Esophagus muscularis mucosa (tissue), 4 donors: ENCODE measurements around the gene FBXL7.

Experiments used
- EP300 ChIP-seq: sonication (generic); formaldehyde crosslinking; IDR thresholded peaks from one replicate; pipeline ENCODE4 v1.6.1; 2017; ENCODE audit warnings: antibody characterized with exemption
- POLR2A ChIP-seq: fragments of 450-650 bp; IDR thresholded peaks from one replicate; pipeline ENCODE4 v1.6.1; 2017; ENCODE audit warnings: antibody characterized with exemption, moderate library complexity, mild to moderate bottlenecking, low read depth
- POLR2AphosphoS5 ChIP-seq, 2 donors: sonication (generic); formaldehyde crosslinking; IDR thresholded peaks; one replicate each; pipeline ENCODE4 v1.6.1; 2017; ENCODE audit warnings: antibody characterized with exemption in 2 of 2
- TF ChIP-seq, protein P1 (sequence below), 3 experiments: fragments of 200-600 bp in 2 of 3; fragments of 450-650 bp in 1 of 3; sonication (generic) in 2 of 3; IDR thresholded peaks; one replicate each; pipeline ENCODE4 v1.5.1; 2017 to 2019; ENCODE audit warnings: antibody characterized with exemption in 3 of 3, mild to moderate bottlenecking in 2 of 3, moderate library complexity in 1 of 3

DNA sequence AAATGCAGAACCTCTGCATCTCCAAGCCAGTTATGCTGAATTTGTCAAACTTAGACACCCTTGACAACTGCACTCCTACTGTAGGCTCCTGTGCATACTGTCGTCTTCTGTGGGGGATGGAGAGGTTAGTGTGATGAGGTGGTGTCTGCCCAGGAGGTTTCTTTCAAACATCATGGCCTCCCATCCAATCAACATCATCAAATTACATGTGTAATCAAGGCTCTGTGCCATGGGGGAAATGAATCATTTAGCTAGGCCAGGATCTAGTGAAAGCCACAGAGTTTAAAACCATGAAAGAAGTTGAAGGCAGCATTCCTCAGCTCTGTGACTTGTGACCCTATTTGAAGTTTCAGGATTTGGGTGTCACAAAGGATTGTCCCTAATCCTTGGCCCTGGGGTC is 439.0 kb downstream of the FBXL7 start:
- TF ChIP-seq, protein P1, sequence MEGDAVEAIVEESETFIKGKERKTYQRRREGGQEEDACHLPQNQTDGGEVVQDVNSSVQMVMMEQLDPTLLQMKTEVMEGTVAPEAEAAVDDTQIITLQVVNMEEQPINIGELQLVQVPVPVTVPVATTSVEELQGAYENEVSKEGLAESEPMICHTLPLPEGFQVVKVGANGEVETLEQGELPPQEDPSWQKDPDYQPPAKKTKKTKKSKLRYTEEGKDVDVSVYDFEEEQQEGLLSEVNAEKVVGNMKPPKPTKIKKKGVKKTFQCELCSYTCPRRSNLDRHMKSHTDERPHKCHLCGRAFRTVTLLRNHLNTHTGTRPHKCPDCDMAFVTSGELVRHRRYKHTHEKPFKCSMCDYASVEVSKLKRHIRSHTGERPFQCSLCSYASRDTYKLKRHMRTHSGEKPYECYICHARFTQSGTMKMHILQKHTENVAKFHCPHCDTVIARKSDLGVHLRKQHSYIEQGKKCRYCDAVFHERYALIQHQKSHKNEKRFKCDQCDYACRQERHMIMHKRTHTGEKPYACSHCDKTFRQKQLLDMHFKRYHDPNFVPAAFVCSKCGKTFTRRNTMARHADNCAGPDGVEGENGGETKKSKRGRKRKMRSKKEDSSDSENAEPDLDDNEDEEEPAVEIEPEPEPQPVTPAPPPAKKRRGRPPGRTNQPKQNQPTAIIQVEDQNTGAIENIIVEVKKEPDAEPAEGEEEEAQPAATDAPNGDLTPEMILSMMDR (IDR thresholded peaks at IDR 0.05) = no peak
- TF ChIP-seq EP300 = no peak
- no peak for TF ChIP-seq POLR2A
- no peak for TF ChIP-seq POLR2AphosphoS5 (IDR thresholded peaks at IDR 0.05)
